Activated naive CD4-positive, alpha-beta T cell treated with anti-CD3 and anti-CD28 coated beads, Interleukin-2, amount 10 ng/mL, durations not matched to agents 5 hours and 36 hours (primary cell): ENCODE results near the gene GFY. TPM values are rescaled to one million over a fixed set of nuclear protein-coding genes. Genes with fewer than 3 reads are reported as not detected.

Experiments used
- total RNA-seq, 2 experiments: library from RNA; stranded (reverse); gene quantifications; one replicate each; pipeline ENCODE4 v1.2.3, GENCODE V29; 2021

Gene GFY, protein sequence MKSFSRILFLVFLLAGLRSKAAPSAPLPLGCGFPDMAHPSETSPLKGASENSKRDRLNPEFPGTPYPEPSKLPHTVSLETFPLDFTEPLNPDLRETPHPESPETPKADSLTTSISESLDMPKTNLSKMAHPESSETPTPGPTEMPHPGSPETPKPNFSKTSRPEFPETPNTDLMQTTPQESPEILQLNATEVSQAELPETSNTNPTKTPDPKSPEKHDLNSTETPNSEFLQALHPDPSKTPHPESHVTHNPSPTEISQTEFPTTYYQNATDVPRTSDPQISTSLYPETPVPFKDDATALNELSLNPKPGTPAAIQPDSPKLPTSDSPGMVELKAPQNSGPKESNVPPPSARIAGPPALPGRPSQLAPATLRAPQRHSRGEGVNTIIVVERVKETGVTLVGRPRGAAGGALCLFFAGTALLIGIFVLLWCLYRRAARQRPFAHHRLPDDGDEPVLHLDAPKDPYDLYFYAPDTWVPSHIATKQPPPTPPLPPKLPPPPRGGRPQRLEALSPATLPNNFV
- not detected for total RNA-seq

GRCh38 chr19:49425178-49425577 lies at the start of gene GFY:
Gene GFY (plus strand): TSS chr19:49425388. CDS start chr19:49426431, 1,043 bp downstream.

DNA sequence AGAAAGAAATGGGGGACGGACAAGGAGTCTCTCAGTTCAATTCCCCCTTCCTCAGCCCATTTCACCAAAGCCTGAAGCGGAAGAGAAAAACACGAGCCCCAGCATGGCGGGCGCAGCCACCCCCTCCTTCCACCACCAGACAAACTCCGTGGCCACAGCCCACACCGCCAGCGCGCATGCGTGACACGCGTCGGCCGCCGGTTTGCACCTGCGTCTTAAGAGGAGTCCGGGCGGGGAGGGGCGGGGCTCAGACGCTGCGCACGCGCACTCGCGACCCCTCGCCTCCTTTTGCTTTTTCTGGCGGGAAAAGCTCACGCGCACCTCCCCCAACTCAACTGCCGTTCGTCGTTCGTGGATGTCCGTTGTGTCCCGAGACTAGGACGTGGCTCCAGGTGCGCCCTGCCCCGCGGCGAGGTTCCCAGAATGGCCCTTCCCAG lies 37.2 kb upstream of the GFY start, which contains the start of gene KASH5:
TSS of gene KASH5 (plus strand) at position 314 of the 437 bp plus-strand sequence. CDS start 2,635 bp downstream, outside the sequence.

GRCh38 chr19:49423071-49423984 lies 1.9 kb upstream of the GFY start, which contains the start of gene PTH2:
Gene PTH2 (minus strand): TSS chr19:49423441. CDS start chr19:49423339, 102 bp downstream.

GRCh38 chr19:49441210-49441959 lies 16.2 kb downstream of the GFY start, which contains the start of gene SLC17A7:
Gene SLC17A7 (minus strand): TSS chr19:49441527. CDS start chr19:49441379, 148 bp downstream.

GRCh38 chr19:49451430-49452181 lies 26.4 kb downstream of the GFY start, which contains the start of gene PIH1D1:
Gene PIH1D1 (minus strand): TSS chr19:49451814. CDS start chr19:49451574, 240 bp downstream.

DNA sequence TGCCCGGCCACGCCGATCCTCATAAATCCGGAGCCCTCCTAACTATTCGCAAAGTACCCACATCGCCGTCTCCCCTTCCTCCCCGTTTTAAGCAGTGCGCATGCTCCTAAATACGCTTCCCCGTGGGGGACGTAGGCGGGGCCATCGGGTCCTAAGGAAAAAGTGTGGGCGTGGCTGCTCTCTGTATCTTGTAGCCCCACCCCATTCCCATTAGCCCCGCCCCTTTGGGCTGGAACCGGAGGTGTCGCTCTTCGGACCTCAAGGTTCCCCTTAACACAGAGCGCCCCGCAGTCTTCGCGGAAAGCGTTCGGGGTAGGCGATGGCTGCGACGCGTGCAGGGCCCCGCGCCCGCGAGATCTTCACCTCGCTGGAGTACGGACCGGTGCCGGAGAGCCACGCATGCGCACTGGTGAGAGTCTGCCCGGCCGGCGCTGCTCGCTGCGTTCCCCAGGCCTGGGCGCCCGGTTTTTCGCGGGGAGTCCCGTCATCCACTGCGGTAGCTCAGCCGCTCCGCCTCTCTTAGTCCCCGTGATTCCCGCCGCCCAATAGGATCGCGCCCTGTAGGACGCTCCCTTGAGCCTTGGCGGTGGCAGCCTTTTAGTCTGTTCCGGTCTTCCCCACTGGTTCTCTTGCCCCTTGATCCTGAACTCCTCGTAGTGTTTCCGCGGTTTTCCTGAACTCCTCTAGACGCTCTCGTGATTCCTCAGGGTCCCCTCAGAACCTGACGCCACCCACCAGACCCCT lies 28.0 kb downstream of the GFY start, which contains the start of gene ALDH16A1:
TSS of gene ALDH16A1 (plus strand) at position 213 of the 744 bp plus-strand sequence. CDS start at position 320, 107 bp downstream.

GRCh38 chr19:49473868-49474541 lies 48.8 kb downstream of the GFY start, which contains the start of gene FLT3LG:
Gene FLT3LG (plus strand): TSS chr19:49474215. CDS start chr19:49474640, 425 bp downstream.

Other genes with a start within 250 kb of the GFY start
- gene SLC6A16, start 100.2 kb upstream of the GFY start, total RNA-seq, result 1 to 10 TPM; 5.3 to 5.4 TPM
- 100 to 1,000 TPM; 317 to 318 TPM for gene CD37, start 90.0 kb upstream of the GFY start, total RNA-seq
- gene TEAD2, start 63.0 kb upstream of the GFY start, total RNA-seq, result not detected
- not detected for gene DKKL1, start 61.5 kb upstream of the GFY start, total RNA-seq
- gene KASH5, start 37.1 kb upstream of the GFY start, total RNA-seq, result under 1 TPM; 0.33 to 0.46 TPM
- gene PTH2, start 1.9 kb upstream of the GFY start, total RNA-seq, result 1 to 10 TPM; 1.4 to 1.5 TPM
- gene SLC17A7, start 16.1 kb downstream of the GFY start, total RNA-seq, result under 1 TPM; 0.19 to 0.23 TPM
- 100 to 1,000 TPM; 175 to 179 TPM for gene PIH1D1, start 26.4 kb downstream of the GFY start, total RNA-seq
- 10 to 100 TPM; 45.2 to 49.4 TPM for gene ALDH16A1, start 27.8 kb downstream of the GFY start, total RNA-seq
- gene FLT3LG, start 48.8 kb downstream of the GFY start, total RNA-seq, result 100 to 1,000 TPM; 398 to 423 TPM
- 1,000 to 10,000 TPM; 3,272 to 3,289 TPM for gene RPL13A, start 62.2 kb downstream of the GFY start, total RNA-seq
- 1,000 to 10,000 TPM; 3,280 to 3,427 TPM for gene RPS11, start 71.0 kb downstream of the GFY start, total RNA-seq
- gene FCGRT, start 87.3 kb downstream of the GFY start, total RNA-seq, result 10 to 100 TPM; 28.0 to 34.5 TPM
- gene RCN3, start 102.6 kb downstream of the GFY start, total RNA-seq, result 1 to 10 TPM; 1.8 to 2.6 TPM
- gene NOSIP, start 155.2 kb downstream of the GFY start, total RNA-seq, result 100 to 1,000 TPM; 408 to 414 TPM
- 1 to 10 TPM; 1.8 to 2.2 TPM for gene PRRG2, start 155.9 kb downstream of the GFY start, total RNA-seq
- 10 to 100 TPM; 39.3 to 40.8 TPM for gene PRR12, start 165.8 kb downstream of the GFY start, total RNA-seq
- gene RRAS, start 214.8 kb downstream of the GFY start, total RNA-seq, result 10 to 100 TPM; 13.7 to 13.8 TPM
- gene SCAF1, start 216.8 kb downstream of the GFY start, total RNA-seq, result 10 to 100 TPM; 53.6 to 55.0 TPM
- gene IRF3, start 240.5 kb downstream of the GFY start, total RNA-seq, result 100 to 1,000 TPM; 148 to 156 TPM
- gene BCL2L12, start 240.5 kb downstream of the GFY start, total RNA-seq, result 10 to 100 TPM; 47.4 to 50.9 TPM